GM12891 (cell line): ENCODE results near the gene CBLC.

Experiments used
- PAX5 ChIP-seq: IDR thresholded peaks from 2 replicates; pipeline ENCODE4 v1.6.1; 2011; ENCODE audit warnings: low read length, moderate library complexity, mild to moderate bottlenecking; ENCODE audit not compliant: insufficient read depth, severe bottlenecking
- POLR2A ChIP-seq: IDR thresholded peaks from 2 replicates; pipeline ENCODE4 v1.6.1; 2011; ENCODE audit warnings: low read depth, low read length, control low read depth
- POLR2AphosphoS5 ChIP-seq: IDR thresholded peaks from 2 replicates; pipeline ENCODE4 v1.6.1; 2011; ENCODE audit warnings: low read depth, low read length, control low read depth
- POU2F2 ChIP-seq: IDR thresholded peaks from 2 replicates; pipeline ENCODE4 v1.6.1; 2011; ENCODE audit warnings: low read depth, mild to moderate bottlenecking, control low read depth, low read length, moderate library complexity
- TAF1 ChIP-seq: IDR thresholded peaks from 2 replicates; pipeline ENCODE4 v1.6.1; 2011; ENCODE audit warnings: low read depth, low read length, control low read depth

- TF ChIP-seq PAX5 (no peak), POLR2AphosphoS5 (no peak), TAF1 (no peak), POLR2A (no peak), POU2F2 (no peak)
Observed at GRCh38 chr19:44745887-44746600, 31.6 kb upstream of the CBLC start.
